ENCODE data around the gene ITGAE.
"Not testable (repeated sequence)": the region's sequence is repeated elsewhere in the genome, so short reads cannot be mapped to it uniquely, and the experiment has no call there.

ITGAE gene

GRCh38 chr17:3800362-3801271 lies at the start of gene ITGAE:
Gene ITGAE (minus strand): TSS chr17:3801188. CDS start chr17:3801144, 44 bp downstream.
- no peak for DNase-seq

GRCh38 chr17:3848229-3848835 lies 47.3 kb upstream of the ITGAE start:
- no peak for DNase-seq

GRCh38 chr17:3847165-3847670 lies 46.2 kb upstream of the ITGAE start:
- no peak for DNase-seq

GRCh38 chr17:3846437-3847164 lies 45.6 kb upstream of the ITGAE start:
- no peak for DNase-seq

- peak; percentile 89 to 90 for DNase-seq
Observed at GRCh38 chr17:3845621-3846436, 44.8 kb upstream of the ITGAE start, which contains the start of gene NCBP3. Gene NCBP3 (minus strand): TSS chr17:3846246. CDS start chr17:3846223, 23 bp downstream.

GRCh38 chr17:3845291-3845620 lies 44.3 kb upstream of the ITGAE start:
- peak; percentile 43 to 55 for DNase-seq

- not testable (repeated sequence) for DNase-seq
Observed at GRCh38 chr17:3844556-3844955, 43.6 kb upstream of the ITGAE start.

- DNase-seq = peak; percentile 49 to 60
Observed at GRCh38 chr17:3843935-3844516, 43.0 kb upstream of the ITGAE start.

- no peak for DNase-seq
Observed at GRCh38 chr17:3838206-3838605, 37.2 kb upstream of the ITGAE start.

- no peak for DNase-seq
Observed at GRCh38 chr17:3836551-3836950, 35.6 kb upstream of the ITGAE start.

- DNase-seq = no peak
Observed at GRCh38 chr17:3835410-3836229, 34.6 kb upstream of the ITGAE start.

- DNase-seq = no peak
Observed at GRCh38 chr17:3834811-3835210, 33.8 kb upstream of the ITGAE start.

- no peak for DNase-seq
Observed at GRCh38 chr17:3828852-3829232, 27.9 kb upstream of the ITGAE start.

- no peak for DNase-seq
Observed at GRCh38 chr17:3828151-3828851, 27.3 kb upstream of the ITGAE start.

GRCh38 chr17:3827124-3827773 lies 26.3 kb upstream of the ITGAE start:
- peak; percentile 71 to 76 for DNase-seq

- DNase-seq = no peak
Observed at GRCh38 chr17:3826191-3826590, 25.2 kb upstream of the ITGAE start.

GRCh38 chr17:3821101-3821500 lies 20.1 kb upstream of the ITGAE start:
- no peak for DNase-seq

- DNase-seq = no peak
Observed at GRCh38 chr17:3818786-3819185, 17.8 kb upstream of the ITGAE start.

- DNase-seq = no peak
Observed at GRCh38 chr17:3817851-3818605, 17.0 kb upstream of the ITGAE start.
